GM21529 (cell line): ENCODE measurements around the gene TRIM62.
"Not testable (repeated sequence)": the region's sequence is repeated elsewhere in the genome, so short reads cannot be mapped to it uniquely, and the experiment has no call there.

ENCODE experiments used
- ATAC-seq: cut with Tn5 transposase; IDR thresholded peaks from one replicate; pipeline ENCODE4 v1.9.1; 2021; ENCODE audit not compliant: unreplicated experiment

Gene TRIM62

GRCh38 chr1:33140153-33141149 lies 41.4 kb downstream of the TRIM62 start:
- ATAC-seq, result no peak

DNA sequence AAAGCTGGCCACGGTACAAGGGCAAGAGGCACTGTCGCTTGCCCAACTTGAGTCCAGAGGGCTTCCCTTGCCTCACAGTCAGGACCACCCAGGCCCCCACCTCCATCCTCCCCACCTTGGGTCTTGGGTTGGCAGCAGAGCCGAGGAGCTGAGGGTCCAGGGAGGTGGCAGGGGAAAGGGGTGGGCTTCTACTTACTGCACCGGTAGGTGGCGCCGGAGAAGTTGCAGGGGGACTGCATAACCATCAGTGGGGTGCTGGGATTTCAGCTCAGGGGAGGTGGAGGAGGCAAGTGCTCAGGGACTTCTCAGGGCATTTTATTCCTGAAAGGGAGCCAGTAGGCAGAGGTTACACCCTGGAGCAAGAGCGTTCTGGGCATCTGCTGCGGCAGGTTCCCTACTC lies 44.0 kb downstream of the TRIM62 start:
- no peak for ATAC-seq

DNA sequence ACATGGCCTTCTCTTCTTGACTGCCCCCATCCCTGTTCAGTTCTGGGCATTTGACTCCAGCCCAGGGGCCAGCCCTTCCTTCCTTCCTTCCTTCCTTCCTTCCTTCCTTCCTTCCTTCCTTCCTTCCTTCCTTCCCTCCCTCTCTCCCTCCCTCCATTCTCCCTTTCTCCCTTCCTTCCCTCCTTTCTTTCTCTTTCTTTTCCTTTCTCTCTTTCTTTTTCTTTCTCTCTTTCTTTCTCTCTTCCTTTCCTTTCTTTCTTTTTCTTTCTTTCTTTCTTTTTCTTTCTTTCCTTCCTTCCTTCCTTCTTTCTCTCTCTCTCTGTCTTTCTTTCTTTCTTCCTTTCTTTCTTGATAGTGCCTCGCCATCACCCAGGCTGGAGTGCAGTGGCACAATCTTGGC lies 45.8 kb downstream of the TRIM62 start:
- ATAC-seq, result not testable (repeated sequence)

GRCh38 chr1:33133478-33134105 lies 48.3 kb downstream of the TRIM62 start:
- ATAC-seq, result no peak

DNA sequence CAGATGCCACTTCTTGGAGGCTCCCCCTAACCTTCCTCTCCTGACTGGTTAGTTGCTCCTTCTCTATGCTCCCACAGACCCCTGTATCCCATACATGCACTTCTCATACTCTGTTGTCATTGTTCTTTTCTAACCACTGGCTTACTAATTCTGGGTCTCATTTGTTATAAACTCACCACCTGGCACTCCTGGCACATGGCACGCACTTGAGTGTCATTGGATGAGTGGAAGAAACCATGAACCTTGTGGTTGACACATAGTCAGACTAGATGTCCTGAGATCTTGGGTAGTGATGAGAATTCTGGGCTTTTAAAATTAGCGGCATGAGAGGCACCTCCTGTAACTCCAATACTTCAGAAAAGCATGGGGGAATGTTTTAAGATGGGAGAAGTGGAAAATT lies 49.3 kb downstream of the TRIM62 start:
- ATAC-seq, result no peak

GRCh38 chr1:33131191-33131590 lies 50.7 kb downstream of the TRIM62 start:
- ATAC-seq, result no peak

- no peak for ATAC-seq
These were observed 51.5 kb downstream of the TRIM62 start for GRCh38 chr1:33130297-33130696.

DNA sequence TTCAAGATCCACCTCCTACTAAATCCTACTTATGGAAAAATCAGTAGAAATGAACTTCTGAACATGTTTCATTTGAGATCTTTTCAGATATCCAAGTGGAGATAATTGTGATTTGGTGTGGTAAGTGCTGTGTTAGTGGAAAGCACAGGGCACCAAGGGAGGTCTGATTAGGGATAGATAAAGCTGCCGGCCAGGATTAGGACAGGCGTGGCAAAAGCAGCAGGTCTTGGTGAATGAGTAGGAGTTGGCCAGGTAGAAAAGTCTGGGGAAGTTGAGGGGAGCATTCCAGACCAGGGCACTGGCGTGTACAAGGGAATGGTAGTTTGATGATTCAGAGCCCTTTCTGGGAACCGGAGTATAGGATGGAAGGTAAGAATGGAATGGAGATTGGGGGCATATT lies 53.1 kb downstream of the TRIM62 start:
- ATAC-seq, result no peak

- peak; percentile 93 for ATAC-seq
These were observed 54.6 kb downstream of the TRIM62 start for GRCh38 chr1:33127001-33127823.

DNA sequence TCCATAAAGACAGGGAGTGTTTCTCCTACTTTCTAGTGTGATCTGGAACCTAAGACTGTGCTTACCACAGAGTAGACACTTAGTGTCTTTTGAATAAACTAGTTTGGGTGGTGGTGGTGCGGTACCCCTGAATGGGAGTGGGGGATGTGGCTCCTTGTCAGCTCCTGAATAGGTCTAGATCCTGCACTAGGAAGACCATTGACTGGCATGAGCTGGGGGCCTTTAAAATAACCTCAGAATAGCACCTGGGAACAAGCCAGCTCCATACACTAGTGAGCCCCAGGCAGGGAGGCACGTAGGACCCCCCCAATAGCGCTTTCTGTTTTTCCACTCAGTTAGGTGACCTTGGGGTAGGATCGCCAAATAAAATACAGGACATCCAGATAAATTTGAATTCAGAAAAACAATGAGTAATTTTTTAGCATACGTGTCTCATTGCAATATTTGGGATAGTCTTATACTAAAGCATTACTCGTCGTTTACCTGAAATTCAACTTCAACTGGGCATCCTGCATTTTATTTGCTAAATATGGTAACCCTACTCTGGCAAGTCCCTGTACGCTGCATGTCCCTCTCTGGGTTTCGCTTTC lies 55.3 kb downstream of the TRIM62 start:
- no peak for ATAC-seq

DNA sequence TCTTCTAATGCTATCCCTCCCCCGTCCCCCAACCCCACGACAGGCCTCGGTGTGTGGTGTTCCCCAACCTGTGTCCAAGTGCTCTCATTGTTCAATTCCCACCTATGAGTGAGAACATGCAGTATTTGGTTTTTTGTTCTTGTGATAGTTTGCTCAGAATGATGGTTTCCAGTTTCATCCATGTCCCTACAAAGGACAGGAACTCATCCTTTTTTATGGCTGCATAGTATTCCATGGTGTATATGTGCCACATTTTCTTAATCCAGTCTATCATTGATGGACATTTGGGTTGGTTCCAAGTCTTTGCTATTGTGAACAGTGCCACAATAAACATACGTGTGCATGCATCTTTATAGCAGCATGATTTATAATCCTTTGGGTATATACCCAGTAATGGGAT lies 57.2 kb downstream of the TRIM62 start:
- not testable (repeated sequence) for ATAC-seq

DNA sequence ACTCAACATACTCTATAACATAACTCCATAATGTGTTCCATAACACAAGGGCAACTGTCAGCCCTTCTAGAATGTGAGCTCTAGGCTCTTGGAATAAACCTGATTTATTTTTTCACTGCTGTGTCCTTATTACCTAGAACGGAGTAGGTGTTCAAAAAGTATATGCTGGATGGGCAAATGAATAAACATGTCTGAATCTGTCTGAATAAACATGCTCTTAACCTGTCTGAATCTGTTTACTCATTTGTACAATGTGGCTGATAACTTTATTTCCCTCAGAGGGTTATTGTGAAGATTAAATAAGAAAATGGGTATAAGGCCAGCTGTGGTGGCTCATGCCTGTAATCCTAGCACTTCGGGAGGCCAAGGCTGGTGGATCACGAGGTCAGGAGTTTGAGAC lies 58.6 kb downstream of the TRIM62 start:
- ATAC-seq, result no peak

DNA sequence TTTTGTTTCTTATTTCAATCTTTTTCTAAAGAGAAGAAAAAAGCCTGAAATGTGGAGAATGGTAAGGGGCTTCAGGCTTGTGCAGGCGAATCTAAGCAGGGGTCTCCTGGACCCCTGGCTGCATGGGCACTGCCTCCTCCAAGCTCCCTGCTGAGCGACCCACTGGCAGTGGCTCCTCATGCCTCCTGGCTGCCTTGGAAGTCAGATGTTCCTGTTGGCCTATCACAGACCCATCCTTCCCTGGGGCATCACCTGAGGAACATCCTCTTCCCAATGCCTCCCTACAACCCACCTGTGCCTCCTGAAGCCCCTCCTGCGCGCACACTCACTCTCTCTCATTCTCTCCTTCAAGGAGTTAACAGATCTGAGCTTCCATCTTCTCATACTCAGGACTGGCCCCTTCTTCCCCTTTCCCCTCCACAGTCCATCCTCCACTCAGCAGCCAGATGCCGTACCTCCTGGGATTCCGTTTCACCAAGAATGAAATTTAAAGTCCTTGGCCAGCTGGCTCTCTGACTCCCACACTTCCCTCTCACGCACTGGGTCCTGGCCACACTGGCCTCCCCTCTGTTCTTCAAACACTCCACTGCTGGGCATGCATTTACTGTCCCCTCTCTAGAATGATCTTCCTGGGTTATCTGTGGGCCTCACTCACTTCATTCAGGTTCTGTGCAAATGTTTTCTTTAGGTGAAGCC lies 59.2 kb downstream of the TRIM62 start:
- no peak for ATAC-seq

DNA sequence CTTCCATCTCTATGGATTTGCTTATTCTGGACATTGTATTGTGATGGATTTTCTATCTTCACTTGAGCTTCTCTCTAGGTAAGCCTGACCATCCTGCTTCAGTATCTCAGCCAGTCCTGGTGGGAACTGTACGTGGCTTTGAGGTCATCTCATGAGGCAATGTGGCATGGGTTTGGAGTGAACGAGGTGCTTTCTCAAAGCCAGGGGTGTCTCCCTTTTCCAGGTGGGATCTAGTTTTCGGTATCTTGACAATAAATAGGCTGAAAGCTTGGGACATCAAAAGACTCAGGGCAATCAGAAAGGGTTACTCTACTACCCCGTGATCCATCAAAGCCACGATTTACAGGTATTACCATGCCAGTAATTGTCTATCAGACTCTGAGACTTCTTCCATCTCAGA lies 60.1 kb downstream of the TRIM62 start:
- no peak for ATAC-seq

GRCh38 chr1:33120436-33121231 lies 61.2 kb downstream of the TRIM62 start:
- ATAC-seq, result no peak

DNA sequence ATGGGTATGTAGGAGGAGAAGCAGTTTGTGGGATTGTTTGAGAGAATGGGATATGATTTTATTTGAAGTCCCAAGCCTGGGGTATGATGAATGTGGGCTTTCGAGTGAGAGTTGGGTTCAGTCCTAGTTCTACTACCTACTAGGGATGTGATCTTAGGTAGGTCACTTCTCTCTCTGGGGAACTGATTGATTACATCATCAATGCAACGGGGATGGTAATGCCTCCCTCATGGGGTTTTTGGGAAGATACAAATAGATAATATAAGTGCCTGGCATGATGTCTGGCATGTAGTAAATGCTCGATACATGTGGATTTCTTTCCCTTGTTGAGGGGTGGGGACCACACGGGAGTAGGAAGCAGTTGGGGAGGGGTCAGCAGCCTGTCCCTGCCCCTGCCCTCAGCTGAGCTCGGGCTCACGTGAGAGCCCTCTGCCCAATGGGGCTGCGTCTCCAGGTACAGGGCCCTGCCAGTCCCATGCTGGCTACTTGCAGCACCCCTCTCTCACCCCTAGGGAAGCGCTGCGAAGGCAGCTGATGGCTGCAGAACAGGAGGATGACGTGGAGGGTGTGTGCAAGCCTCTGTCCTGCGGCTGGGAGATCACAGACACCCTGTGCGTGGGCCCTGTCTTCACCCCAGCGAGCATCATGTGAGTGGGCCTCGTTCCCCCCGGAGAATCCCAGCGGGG lies 62.2 kb downstream of the TRIM62 start:
- no peak for ATAC-seq

DNA sequence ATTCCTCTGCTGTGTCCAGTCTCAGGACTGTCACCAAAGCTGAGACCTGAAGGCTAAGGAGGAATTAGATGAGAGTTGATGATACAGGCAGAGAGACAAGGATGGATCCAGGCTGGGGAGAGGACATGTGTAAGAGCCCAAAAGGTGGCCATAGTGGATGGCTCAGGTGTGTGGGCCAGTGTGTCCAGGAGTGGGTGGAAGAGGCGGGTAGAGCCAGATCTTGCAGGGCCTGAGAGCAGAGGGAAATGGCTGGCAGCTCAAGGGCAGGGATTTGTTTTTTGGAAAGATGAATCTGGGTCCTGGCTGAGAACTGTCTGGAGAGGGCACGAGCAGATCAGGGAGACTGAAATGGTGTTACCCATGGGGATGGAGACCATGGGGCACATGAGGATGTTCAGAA lies 62.8 kb downstream of the TRIM62 start:
- no peak for ATAC-seq

- ATAC-seq, result no peak
These were observed 63.6 kb downstream of the TRIM62 start for GRCh38 chr1:33118274-33118673.

DNA sequence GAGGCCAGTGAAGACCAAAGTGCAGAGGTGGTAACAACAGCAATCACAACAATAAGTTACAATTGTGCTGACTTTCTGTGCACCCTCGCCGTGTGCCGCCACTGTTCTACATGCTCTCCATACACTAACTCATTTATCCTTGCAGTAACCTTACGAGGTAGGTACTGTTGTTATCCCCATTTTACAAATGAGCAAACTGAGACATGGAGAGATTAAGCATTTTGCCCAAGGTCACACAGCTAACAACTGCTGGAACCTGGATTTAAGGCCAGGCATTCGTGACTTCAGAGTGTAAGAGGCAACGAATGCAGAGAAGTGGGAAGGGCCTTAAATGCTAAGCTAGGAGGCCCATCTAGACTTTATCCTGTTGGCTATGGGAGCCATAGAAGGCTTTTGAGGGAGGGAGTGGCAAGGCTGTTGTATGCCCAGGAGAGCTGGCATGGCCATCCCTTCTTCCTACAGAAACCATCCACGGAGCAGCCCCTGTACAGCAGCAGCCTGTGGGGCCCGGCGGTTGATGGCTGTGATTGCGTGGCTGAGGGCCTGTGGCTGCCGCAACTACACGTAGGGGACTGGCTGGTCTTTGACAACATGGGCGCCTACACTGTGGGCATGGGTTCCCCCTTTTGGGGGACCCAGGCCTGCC lies 64.3 kb downstream of the TRIM62 start:
- no peak for ATAC-seq
